Measurements from ENCODE around the gene LEO1. TPM values are rescaled to one million over a fixed set of nuclear protein-coding genes. Genes with fewer than 3 reads are reported as not detected.

LEO1 gene
- total and polyA plus RNA-seq, 2 of the 13 experiments (the other 11 are each of a cell fraction or from before 2014, with no cell fraction given), result 17.0 to 60.3 TPM

GRCh38 chr15:52006702-52007340 is 35.2 kb upstream of the LEO1 start (continued):
- no peak for TF ChIP-seq ZNF20 (CRISPR knock-in tag; IDR thresholded peaks at IDR 0.05)
- no peak for TF ChIP-seq ZSCAN5A (CRISPR knock-in tag; IDR thresholded peaks at IDR 0.05; ENCODE audit: borderline replicate concordance)
- TF ChIP-seq ZNF556 (CRISPR knock-in tag; IDR thresholded peaks at IDR 0.05; ENCODE audit: borderline replicate concordance), result no peak
- no peak for TF ChIP-seq ZFP36L2 (CRISPR knock-in tag; IDR thresholded peaks at IDR 0.05)
- TF ChIP-seq ZNF598 (CRISPR knock-in tag; IDR thresholded peaks at IDR 0.05; ENCODE audit: borderline replicate concordance), result no peak
- TF ChIP-seq TMF1 (CRISPR knock-in tag; IDR thresholded peaks at IDR 0.05; ENCODE audit: low read depth), result no peak
- no peak for TF ChIP-seq HNF1B (CRISPR knock-in tag; IDR thresholded peaks at IDR 0.05)
- TF ChIP-seq FOXP1 (IDR thresholded peaks at IDR 0.05), result no peak
- peak; percentile 29; the same call in 1 of the 2 replicates for TF ChIP-seq FOXP1 (CRISPR knock-in tag; IDR thresholded peaks at IDR 0.05)
- peak; percentile 43; the same call in 1 of the 2 replicates for TF ChIP-seq AHDC1 (CRISPR knock-in tag; IDR thresholded peaks at IDR 0.05; ENCODE audit: borderline replicate concordance)
- no peak for TF ChIP-seq DMAP1 (CRISPR knock-in tag; IDR thresholded peaks at IDR 0.05)
- no peak for TF ChIP-seq ZFAT (CRISPR knock-in tag; conservative IDR thresholded peaks at IDR 0.05)
- TF ChIP-seq AGO2 (optimal IDR thresholded peaks at IDR 0.05; ENCODE audit: low read depth, low read length), result no peak
- TF ChIP-seq GZF1 (CRISPR knock-in tag; IDR thresholded peaks at IDR 0.05), result 0 out of 2 replicates have a peak, but pooled peaks have one; percentile 34
- no peak for TF ChIP-seq MNT (IDR thresholded peaks at IDR 0.05)
- no peak for TF ChIP-seq BORCS8-MEF2B (CRISPR knock-in tag; IDR thresholded peaks at IDR 0.05)
- no peak for TF ChIP-seq ATF7 (IDR thresholded peaks at IDR 0.05)
- TF ChIP-seq ATF7 (CRISPR knock-in tag; IDR thresholded peaks at IDR 0.05), result no peak
- TF ChIP-seq ZC3H4 (CRISPR knock-in tag; IDR thresholded peaks at IDR 0.05; ENCODE audit: borderline replicate concordance), result no peak

All from HepG2 (cell line).